HG03060 (cell line): ENCODE results near the gene FAM72C.
"Not testable (repeated sequence)": the region's sequence is repeated elsewhere in the genome, so short reads cannot be mapped to it uniquely, and the experiment has no call there.

ENCODE experiments used
- ATAC-seq: cut with Tn5 transposase; IDR thresholded peaks from one replicate; pipeline ENCODE4 v1.9.1; 2021; ENCODE audit warnings: low read depth, moderate number of reproducible peaks; ENCODE audit not compliant: unreplicated experiment

FAM72C gene

GRCh38 chr1:143919127-143919526 lies 52.7 kb downstream of the FAM72C start:
- not testable (repeated sequence) for ATAC-seq

GRCh38 chr1:143918552-143918951 lies 53.2 kb downstream of the FAM72C start:
- ATAC-seq: not testable (repeated sequence)

- not testable (repeated sequence) for ATAC-seq
Measured at GRCh38 chr1:143913705-143914104, 58.1 kb downstream of the FAM72C start.
